GM12864 (cell line): ENCODE measurements around the gene CSNK2A1.

ENCODE experiments used
- DNase-seq: peaks from one replicate; pipeline ENCODE4 v3.0.0-alpha.2; 2011; ENCODE audit warnings: low read depth
- H3K4me3 ChIP-seq: 2 replicates; pipeline ENCODE4 v1.5.1; 2011; ENCODE audit warnings: mild to moderate bottlenecking, low read depth, low read length, control low read depth
- TF ChIP-seq, protein P1 (sequence below): IDR thresholded peaks from 2 replicates; pipeline ENCODE4 v1.5.1; 2011; ENCODE audit warnings: low read depth, mild to moderate bottlenecking, moderate library complexity, low read length, control low read depth, inconsistent platforms; ENCODE audit errors: missing control alignments

The CSNK2A1 gene

DNA sequence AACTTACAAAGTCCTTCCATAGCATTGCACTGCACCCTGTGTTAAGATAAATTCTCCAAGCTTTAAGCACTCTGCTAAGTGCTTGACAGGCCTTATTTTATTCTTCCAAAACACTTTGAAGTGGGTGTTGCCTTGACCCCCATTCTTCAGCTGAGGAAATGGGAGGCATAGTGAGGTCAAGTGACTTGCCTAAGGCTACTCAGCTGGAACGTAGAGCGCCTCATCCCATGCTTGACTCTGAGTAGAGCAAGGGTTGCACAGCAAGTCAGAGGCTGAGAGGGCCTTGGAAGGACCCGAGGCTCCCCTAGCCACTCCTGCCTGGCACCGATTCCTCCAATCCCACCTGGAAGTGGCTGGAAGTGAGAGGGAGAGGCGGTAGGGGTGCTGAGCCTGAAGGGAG lies 19.6 kb upstream of the CSNK2A1 start:
- TF ChIP-seq, protein P1, sequence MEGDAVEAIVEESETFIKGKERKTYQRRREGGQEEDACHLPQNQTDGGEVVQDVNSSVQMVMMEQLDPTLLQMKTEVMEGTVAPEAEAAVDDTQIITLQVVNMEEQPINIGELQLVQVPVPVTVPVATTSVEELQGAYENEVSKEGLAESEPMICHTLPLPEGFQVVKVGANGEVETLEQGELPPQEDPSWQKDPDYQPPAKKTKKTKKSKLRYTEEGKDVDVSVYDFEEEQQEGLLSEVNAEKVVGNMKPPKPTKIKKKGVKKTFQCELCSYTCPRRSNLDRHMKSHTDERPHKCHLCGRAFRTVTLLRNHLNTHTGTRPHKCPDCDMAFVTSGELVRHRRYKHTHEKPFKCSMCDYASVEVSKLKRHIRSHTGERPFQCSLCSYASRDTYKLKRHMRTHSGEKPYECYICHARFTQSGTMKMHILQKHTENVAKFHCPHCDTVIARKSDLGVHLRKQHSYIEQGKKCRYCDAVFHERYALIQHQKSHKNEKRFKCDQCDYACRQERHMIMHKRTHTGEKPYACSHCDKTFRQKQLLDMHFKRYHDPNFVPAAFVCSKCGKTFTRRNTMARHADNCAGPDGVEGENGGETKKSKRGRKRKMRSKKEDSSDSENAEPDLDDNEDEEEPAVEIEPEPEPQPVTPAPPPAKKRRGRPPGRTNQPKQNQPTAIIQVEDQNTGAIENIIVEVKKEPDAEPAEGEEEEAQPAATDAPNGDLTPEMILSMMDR: no peak
- no peak for DNase-seq
- no peak overlapping the region for H3K4me3 ChIP-seq

DNA sequence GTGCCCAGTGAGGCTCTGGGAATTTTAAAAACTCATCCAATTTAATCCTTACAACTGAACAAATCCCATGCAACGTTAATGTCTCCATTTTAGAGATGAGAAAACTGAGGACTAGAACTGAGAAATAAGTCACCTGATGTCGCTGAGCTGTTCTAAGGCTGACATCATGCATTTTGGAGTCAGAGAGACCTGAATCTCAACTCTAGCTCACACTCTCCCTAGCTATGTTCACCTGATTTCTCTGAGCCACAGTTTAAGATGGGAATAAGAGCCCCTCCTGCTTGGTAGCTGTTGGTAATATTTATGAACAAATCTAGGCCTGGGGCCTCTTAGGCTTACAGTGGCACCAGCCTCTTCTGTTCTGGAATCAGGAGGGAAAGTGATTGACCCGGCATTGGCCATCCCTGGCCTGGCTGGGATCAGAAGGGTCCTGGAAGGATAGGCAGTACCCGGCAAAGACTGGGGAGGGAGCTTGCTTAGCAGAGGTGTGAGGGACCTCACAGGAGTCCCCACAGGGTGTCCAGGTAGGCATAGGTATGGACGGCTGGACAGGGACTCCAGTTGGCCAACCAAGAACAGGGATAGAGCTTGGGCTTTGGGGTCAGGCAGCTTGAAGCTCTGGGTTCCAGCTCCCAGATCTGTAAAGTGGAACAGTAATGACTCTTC lies 18.8 kb upstream of the CSNK2A1 start:
- TF ChIP-seq, protein P1: no peak
- H3K4me3 ChIP-seq: no peak overlapping the region
- DNase-seq: no peak

DNA sequence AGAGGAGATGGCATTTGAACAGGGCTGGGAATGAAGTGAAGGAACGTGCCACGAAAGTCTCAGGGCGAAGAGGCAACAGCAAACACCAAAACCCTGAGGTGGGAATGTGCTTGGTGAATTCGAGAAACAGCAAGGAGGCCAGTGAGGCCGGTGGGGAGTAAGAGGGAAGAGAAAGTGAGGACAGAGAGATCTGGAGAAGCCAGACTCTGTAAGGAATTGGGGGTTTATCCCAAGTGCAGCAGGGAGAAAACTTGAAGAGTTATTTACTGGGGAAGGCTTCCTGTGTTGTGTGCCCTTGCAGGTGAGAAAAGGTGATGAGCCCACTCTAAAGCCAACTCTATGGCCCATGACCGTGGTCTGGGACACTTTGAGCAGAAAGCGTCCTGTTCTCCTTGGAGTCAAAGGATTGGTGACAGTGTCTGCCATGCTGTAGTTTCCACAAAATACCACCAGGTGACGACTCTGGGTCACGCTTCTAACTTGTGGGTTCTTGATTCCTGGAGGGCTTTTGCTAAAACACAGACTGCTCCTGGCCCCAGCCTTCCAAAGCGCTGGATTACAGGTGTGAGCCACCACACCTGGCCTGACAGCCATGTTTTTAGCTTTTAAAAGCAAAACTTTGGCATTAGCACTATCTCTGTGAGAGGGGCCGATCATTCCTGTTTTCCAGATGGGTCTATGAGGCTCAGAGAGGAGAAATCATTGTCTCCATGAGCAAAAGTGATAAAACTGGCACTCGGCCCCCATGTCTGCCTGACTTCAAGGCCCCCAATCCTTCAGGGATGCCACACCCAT lies 18.0 kb upstream of the CSNK2A1 start:
- no peak for DNase-seq
- H3K4me3 ChIP-seq: no peak overlapping the region
- TF ChIP-seq, protein P1: peak; percentile 100

DNA sequence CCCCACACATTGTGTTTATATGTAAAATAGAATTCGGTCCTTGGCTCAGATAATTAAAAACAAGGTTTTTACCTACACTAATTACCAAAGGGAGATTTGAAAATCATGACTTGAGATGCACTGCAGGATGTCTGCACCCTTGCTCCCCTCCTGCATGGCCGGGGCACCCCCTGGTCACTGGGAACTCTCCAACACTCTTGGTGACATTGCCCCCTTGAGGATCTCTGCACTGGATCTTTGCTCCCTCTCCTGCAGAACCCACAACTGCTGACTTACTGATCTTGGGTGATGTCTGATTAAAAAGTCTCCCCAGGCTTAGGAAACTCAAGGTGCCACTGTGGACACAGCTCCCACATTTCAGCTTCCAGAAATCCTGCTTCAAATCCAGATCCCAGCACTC lies 17.1 kb upstream of the CSNK2A1 start:
- no peak overlapping the region for H3K4me3 ChIP-seq
- no peak for DNase-seq
- TF ChIP-seq, protein P1: peak; percentile 4

DNA sequence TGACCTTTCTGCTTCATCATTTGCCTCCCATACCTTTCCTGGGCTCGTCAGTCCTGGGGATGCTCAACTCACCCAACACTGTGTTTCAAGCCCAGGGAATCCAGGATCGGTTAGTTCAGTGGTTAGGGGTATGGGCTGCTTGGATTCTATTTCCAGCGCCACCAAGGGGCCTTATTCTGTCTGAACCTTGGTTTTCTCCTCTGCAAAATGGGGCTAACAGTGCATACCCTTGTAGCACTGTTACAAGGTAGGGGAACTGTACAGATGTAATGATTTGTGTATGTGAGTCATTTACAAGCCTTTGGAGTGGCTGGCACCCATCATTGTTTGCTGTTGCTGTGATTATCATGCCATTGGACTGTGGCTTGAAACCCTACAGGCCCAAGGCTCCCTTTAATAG lies 14.5 kb upstream of the CSNK2A1 start:
- TF ChIP-seq, protein P1: no peak
- H3K4me3 ChIP-seq: no peak overlapping the region
- DNase-seq: no peak

DNA sequence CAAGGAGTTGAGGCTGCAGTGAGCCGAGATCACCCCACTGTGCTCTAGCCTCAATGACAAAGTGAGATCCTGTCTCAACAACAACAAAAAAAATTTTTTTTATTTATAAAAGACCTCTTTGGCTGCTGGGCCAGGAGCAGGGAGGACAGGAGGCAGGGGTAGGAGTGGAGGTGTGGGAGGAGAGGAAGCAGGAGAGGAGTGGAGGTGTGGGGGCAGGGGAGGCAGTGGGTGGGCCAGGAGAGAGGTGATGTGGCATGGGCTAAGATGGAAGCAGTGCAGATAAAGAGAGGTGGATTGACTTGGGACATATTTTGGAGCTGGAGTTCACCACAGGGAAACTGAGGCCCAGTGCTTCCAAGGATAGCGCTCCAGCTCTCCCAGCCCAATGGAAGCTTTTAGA lies 13.4 kb upstream of the CSNK2A1 start:
- DNase-seq: no peak
- TF ChIP-seq, protein P1: no peak
- no peak overlapping the region for H3K4me3 ChIP-seq
